AG09319 (cell line): ENCODE data around the gene RPL9.

Experiments
- DNase-seq: peaks from one replicate; pipeline ENCODE4 v3.0.0-alpha.2; 2010; ENCODE audit warnings: low read depth; ENCODE audit errors: extremely low read depth
- TF ChIP-seq, protein P1 (sequence below): IDR thresholded peaks from 2 replicates; pipeline ENCODE4 v1.5.1; 2011; ENCODE audit warnings: low read depth, mild to moderate bottlenecking, inconsistent platforms, low read length, moderate library complexity

RPL9 gene

GRCh38 chr4:39407584-39407885 lies 51.2 kb downstream of the RPL9 start:
- DNase-seq, result no peak
- TF ChIP-seq, protein P1, sequence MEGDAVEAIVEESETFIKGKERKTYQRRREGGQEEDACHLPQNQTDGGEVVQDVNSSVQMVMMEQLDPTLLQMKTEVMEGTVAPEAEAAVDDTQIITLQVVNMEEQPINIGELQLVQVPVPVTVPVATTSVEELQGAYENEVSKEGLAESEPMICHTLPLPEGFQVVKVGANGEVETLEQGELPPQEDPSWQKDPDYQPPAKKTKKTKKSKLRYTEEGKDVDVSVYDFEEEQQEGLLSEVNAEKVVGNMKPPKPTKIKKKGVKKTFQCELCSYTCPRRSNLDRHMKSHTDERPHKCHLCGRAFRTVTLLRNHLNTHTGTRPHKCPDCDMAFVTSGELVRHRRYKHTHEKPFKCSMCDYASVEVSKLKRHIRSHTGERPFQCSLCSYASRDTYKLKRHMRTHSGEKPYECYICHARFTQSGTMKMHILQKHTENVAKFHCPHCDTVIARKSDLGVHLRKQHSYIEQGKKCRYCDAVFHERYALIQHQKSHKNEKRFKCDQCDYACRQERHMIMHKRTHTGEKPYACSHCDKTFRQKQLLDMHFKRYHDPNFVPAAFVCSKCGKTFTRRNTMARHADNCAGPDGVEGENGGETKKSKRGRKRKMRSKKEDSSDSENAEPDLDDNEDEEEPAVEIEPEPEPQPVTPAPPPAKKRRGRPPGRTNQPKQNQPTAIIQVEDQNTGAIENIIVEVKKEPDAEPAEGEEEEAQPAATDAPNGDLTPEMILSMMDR, result no peak

GRCh38 chr4:39406763-39407583 lies 51.7 kb downstream of the RPL9 start, which contains the start of gene KLB:
KLB (plus strand) TSS chr4:39406930; CDS start chr4:39406950, 20 bp downstream.
- DNase-seq, result no peak
- TF ChIP-seq, protein P1, result no peak
